HG03432 (cell line): ENCODE data around the gene OR1I1.
"Not testable (repeated sequence)": the region's sequence is repeated elsewhere in the genome, so short reads cannot be mapped to it uniquely, and the experiment has no call there.

Experiments used
- ATAC-seq: cut with Tn5 transposase; IDR thresholded peaks from one replicate; pipeline ENCODE4 v1.9.1; 2021; ENCODE audit warnings: mild to moderate bottlenecking, moderate library complexity; ENCODE audit not compliant: unreplicated experiment

The OR1I1 gene, protein sequence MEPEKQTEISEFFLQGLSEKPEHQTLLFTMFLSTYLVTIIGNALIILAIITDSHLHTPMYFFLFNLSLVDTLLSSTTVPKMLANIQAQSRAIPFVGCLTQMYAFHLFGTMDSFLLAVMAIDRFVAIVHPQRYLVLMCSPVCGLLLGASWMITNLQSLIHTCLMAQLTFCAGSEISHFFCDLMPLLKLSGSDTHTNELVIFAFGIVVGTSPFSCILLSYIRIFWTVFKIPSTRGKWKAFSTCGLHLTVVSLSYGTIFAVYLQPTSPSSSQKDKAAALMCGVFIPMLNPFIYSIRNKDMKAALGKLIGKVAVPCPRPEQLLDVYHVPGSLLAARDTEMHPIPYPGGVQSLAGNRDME

GRCh38 chr19:15081911-15082310 is at the start of gene OR1I1:
TSS of gene OR1I1 (plus strand) at chr19:15082211. CDS start at chr19:15087066, 4,855 bp downstream.
- no peak for ATAC-seq

GRCh38 chr19:15035795-15036311 is 46.2 kb upstream of the OR1I1 start:
- no peak for ATAC-seq

GRCh38 chr19:15037586-15037985 is 44.4 kb upstream of the OR1I1 start:
- no peak for ATAC-seq

GRCh38 chr19:15038294-15038693 is 43.7 kb upstream of the OR1I1 start:
- no peak for ATAC-seq

- ATAC-seq: no peak
Observed at GRCh38 chr19:15042003-15042402, 40.0 kb upstream of the OR1I1 start.

GRCh38 chr19:15042826-15043225 is 39.2 kb upstream of the OR1I1 start:
- no peak for ATAC-seq

- no peak for ATAC-seq
Observed at GRCh38 chr19:15045506-15045905, 36.5 kb upstream of the OR1I1 start.

GRCh38 chr19:15047680-15048079 is 34.3 kb upstream of the OR1I1 start:
- ATAC-seq: no peak

GRCh38 chr19:15048128-15048527 is 33.9 kb upstream of the OR1I1 start:
- ATAC-seq: no peak

- no peak for ATAC-seq
Observed at GRCh38 chr19:15048885-15049541, 33.0 kb upstream of the OR1I1 start, which contains the start of gene CASP14. TSS of gene CASP14 (plus strand) at chr19:15049480. CDS start at chr19:15052252, 2,772 bp downstream.

DNA sequence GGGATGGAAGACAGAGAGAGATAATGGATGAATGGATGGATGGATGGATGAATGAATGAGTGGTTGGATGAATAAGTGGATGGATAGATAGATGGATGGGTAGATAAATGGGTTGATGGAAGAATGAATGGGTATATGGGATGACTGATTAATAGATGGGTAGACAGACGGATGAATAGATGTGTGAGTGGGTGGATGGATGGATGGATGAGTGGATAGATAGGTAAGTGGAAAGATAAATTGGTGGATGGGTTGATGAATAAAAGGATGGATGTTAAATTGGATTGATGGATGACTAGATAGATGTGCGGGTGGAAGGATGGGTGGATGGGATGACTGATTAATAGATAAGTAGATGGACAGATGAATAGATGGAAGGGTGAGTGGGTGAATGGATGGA is 31.4 kb upstream of the OR1I1 start:
- no peak for ATAC-seq

DNA sequence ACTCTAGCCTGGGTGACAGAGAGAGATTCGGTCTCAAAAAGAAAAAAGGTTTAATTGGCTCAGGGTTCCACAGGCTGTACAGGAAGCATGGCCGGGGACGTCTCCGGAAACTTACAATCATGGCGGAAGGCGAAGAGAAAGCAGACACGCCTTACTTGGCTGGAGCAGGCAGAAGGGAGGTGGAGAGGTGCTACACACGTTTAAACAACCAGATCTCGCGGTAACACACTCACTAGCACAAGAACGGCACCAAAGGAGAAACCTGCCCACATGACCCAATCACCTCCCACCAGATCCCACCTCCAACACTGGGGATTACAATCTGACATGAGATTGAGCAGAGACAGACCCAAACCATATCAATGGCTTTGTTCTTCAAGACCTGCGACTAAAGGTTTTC is 20.0 kb upstream of the OR1I1 start:
- no peak for ATAC-seq

DNA sequence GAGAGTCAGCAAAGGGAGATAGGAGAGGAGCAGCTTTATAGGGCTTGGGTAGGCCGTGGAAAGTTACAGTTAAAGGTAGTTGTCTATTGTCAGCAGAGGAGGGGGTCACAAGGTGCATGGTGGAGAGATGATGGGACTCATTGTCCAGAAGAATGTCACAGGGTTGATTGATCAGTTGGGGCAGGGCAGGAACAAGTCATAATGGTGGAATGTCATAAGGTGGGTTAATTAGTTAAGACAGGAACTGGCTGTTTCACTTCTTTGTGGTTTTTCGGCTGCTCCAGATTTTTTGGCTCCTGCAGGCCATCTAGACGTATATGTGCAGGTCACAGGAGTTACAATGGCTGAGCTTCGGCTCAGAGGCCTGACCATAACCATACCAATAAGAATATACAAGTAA is 11.6 kb upstream of the OR1I1 start:
- not testable (repeated sequence) for ATAC-seq

GRCh38 chr19:15072930-15073647 is 8.9 kb upstream of the OR1I1 start:
- no peak for ATAC-seq

GRCh38 chr19:15074371-15074770 is 7.6 kb upstream of the OR1I1 start:
- no peak for ATAC-seq

- no peak for ATAC-seq
Observed at GRCh38 chr19:15075806-15076205, 6.2 kb upstream of the OR1I1 start.

DNA sequence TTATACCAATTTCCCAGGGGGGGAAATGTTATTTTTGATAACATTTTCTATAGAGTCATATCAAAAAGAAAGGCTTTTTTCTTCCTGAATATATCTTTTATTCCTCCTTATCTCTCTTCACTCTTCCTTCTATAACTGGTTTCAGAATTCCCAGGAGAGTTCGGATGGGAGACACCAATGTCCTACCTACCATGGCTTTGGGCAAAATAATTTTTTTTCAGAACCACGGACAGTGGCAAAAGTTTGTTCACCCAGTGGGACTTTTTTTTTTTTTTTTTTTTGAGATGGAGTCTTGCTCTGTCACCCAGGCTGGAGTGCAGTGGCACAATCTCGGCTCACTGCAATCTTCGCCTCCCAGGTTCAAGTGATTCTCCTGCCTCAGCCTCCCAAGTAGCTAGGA is 2.0 kb upstream of the OR1I1 start:
- not testable (repeated sequence) for ATAC-seq

DNA sequence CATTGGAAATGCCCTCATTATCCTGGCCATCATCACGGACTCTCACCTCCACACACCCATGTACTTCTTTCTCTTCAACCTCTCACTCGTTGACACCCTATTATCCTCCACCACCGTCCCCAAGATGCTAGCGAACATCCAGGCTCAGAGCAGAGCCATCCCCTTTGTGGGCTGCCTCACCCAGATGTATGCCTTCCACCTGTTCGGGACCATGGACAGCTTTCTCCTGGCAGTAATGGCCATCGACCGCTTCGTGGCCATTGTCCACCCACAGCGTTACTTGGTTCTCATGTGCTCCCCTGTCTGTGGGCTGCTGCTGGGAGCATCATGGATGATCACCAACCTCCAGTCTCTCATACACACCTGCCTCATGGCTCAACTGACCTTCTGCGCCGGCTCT is 5.2 kb downstream of the OR1I1 start:
- ATAC-seq: no peak

DNA sequence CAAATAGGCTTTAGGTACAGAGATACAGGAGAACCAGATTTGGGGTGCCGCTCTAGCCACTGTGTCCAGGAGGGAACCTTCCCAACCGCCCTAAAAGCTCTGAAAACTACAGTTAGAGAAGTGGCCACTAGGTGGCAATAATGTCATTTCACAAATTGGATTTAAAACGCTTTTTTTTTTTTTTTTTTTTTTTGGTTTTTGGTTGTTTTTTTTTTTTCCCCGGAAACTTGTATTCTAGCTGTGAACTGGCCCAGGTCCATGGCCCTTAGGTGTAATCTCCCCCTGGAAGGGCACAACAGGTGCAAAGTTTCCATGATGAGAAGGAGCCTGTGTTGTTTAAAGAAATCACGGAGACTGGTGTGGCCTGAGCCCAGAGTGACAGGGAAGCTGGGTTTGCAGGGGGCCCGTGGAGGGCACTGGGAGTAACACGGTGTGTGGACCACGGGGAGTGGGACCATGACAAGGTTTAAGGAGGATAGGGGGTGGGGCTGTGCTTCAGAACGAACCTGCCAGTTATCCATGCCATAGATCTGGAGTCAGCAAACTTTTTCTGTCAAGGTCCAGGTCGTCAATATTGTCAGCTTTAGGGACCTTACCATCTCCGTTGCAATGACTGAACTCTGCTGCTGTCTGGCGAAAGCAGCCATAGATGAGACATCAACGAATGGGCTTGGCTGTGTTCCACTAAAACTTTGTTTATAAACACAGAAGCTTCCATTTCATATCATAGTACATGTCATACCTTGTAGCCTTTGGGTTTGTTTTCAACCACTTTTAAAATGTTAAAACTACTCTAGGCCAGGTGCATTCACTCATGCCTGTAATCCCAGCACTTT is 10.1 kb downstream of the OR1I1 start:
- no peak for ATAC-seq

GRCh38 chr19:15093001-15093400 is 11.0 kb downstream of the OR1I1 start:
- no peak for ATAC-seq

GRCh38 chr19:15096223-15096622 is 14.2 kb downstream of the OR1I1 start:
- no peak for ATAC-seq
